ENCODE results near the gene BCAS3.
A peak's percentile ranks its signal among the peaks of the same experiment; 100 is the strongest.
"Not testable (repeated sequence)": the region's sequence is repeated elsewhere in the genome, so short reads cannot be mapped to it uniquely, and the experiment has no call there.

The BCAS3 gene

DNA sequence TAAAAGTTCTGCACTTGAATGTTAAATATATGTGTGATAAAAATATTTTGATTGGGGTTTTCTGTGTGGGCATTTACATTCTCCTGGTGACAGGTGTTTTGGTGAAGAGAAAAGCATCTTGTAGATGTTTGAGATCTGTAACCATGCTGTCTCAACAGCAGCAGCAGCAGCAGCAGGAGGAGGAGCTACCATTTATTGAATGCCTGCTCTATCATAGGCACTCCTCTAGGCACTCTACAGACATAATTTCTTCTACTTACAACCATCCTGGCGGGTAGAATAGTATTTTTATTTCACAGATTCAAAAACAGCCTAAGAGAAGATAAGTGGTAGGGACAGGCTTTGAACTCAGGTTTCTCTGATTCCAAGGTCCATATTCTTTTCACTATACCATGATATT lies 562.3 kb downstream of the BCAS3 start:
- no peak for DNase-seq

DNA sequence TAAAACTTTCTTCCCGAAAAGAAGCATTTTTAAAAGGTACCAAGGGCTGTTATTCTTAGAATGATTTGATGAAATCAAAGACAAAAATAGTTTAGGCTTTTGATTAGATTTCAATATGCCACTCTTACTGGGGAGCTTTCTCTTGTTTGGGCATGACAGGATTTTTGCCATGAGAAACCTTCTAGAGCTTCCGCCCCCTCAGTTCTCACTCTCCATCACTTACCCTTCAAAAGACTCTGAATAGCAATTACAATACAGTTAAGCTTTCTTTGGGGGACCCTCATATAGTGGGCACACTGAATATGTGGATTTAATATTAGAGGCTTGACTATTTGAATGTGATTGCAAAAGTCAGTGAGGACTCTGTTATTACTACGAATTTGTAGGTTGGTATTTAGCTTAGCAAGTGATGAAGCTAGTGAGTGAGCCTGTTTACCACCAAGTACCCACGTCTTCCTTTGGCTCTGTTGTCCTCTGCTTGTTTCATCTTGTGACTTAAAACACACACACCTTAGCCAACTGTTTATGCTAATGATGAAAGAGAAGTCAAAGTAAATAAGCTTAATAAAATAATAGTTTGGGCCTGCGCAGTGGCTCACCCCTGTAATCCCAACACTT lies 563.3 kb downstream of the BCAS3 start:
- no peak for DNase-seq

DNA sequence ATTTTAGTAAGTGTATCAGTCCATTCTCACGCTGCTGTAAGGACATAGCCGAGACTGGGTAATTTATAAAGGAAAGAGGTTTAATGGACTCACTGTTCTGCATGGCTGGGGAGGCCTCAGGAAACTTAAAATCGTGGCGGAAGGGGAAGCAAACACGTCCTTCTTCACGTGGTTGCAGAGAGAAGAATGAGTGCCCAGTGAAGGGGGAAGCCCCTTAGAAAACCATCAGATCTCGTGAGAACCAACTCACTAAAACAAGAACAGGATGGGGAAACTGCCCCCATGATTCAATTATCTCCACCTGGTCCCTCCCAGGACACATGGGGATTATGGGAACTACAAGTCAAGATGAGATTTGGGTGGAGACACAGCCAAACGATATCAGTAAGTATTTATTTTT lies 567.3 kb downstream of the BCAS3 start:
- not testable (repeated sequence) for DNase-seq

DNA sequence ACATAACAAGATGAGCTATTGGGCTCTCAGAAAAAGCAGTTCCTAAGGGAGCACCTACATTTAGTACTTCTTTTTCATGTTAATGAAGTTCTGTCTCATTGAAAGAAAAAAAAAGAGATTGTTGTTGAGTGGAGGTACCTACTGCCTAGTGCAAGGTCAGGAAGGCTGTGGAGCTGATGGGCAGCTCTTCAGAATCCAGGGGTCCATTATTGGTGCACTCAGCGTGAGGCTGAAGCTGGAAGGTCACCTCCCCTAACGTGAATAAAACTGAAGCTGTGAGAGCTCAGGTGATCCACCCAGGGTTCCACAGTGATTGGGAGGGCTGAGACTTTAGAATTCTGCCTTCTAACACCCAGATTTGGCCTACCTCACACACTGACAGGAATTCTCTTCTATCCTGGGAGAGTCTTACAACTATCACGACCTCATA lies 568.1 kb downstream of the BCAS3 start:
- DNase-seq, result no peak

DNA sequence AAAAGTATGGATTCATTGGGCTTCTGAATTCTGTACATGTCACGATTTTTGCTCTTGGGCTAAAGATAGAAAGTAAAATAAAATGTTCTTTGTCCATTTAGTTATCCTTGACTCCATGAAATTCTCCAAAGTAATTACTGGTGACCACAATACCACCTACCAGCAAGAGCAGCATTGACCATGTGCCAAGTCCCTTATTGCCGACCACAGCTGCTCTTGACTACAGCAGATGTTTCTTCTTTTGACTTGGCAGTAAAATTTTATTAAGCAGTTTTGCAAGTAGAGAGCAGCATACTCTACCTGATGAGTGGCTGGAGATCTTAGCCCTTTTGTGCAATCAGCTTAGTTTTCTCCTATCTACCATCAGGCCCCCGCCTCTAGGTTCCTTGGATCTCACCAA lies 569.8 kb downstream of the BCAS3 start:
- no peak for DNase-seq

- no peak for DNase-seq
Measured at GRCh38 chr17:61248399-61248798, 570.7 kb downstream of the BCAS3 start.

- no peak for DNase-seq
Measured at GRCh38 chr17:61249649-61250299, 572.1 kb downstream of the BCAS3 start.

DNA sequence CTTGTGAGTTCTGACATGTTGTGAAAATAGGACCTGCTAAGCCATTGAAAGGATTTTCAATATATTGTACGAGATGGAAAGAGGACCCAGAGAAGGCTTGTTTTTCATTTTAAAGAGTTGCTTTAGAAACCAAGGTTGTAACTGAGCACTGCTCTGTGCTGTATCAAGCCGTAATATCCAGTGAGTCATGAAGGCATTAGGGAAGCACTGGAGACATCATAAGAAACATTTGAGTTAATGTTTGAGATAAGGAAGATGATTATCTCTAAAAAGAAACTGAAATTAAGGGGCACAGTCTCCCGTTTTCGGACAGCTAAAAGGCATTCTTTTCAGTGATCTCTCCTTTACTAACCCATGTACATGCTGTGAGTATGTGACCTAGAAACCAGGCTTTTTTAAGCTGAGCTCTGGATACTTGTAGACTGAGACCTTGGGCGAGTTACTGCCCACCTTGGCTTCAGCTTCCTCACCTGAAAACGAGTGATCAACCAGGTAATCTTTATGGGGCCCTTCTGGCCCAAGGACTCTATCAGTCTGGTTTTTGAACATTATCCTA lies 572.8 kb downstream of the BCAS3 start:
- no peak for DNase-seq

- DNase-seq, result no peak
Measured at GRCh38 chr17:61251939-61252865, 574.6 kb downstream of the BCAS3 start.

DNA sequence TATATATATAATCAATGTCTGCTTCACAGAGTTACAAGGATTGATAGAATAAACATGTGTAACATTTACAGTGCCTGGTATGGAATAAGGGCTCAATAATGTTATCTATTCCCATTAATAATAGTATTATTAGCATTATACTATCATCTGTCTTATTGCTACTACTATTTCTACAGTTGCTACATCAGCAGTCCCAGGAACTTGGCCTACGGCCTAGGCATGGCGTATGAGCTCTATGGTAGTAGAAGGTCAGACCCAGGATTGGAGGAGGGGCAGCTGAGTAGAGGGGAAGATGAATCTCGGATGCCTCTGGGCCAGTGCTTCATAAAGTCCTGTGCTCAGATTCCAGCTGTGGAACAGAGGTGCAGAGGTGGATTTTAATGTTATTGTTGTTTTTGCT lies 575.7 kb downstream of the BCAS3 start:
- DNase-seq, result no peak

DNA sequence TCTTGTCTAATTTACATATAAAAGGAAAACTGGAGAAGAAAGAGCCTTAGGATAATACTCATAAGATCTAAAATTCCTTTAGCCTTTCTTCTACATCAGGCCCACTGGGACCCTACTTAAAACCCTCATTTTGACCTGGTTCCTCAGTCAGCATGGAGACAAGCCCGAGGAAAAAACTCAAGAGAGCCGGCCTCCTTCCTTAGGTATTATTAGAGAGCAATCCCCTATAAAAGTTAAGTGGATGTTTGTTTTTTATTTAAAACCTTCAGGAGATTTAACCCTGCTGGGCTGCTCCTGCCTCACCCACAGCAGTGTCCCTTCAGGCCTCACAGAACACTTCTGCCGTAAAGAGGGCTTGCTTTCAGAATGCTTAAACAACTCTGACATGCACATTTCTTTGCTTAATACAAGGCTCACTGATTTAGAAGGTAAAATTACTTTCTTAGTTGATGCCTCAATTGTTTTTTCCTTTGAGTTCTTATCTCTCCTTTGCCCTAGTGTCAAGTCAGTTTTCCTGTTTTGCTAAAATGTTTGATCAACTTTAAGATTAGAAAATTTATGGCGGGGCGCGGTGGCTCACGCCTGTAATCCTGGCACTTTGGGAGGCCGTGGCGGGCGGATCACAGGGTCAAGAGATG lies 576.4 kb downstream of the BCAS3 start:
- no peak for DNase-seq

DNA sequence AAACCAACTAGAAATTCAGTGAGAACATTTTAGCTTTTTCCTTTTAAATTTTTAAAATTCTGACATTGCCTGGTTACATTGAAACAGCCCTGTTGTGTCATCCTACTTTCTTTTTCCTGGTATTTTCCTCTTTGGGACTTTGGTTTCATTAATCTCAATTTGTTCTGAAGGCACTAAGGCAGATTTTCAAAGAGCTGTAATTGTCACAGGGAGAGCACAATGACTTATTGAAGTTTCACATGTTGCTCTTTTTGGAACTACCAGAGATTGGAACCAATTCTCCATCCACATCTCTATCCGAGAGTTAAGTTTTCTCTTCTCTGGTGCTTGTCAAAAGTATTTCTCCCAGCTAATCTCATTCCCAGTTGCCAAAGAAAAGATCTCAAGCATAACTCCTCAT lies 577.3 kb downstream of the BCAS3 start:
- no peak for DNase-seq

DNA sequence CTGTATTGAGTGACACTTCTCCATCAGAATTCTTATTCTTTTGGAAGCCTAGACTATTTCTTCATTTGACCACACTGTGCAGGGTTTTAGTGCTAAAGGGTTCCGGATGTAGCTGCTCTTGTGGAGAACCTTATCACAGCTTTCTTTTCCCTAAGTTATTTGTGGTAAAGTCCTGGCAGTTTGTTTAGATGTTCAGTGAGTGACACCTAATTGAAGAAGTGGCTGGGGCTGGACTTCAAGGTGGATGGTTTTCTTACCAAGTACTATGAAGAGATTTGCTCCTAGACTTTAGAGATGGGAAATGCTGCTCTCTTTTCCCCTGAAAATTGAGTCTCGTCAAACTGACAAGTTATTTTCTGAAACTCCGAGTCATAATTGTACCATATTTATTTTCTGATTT lies 578.0 kb downstream of the BCAS3 start:
- DNase-seq, result no peak

DNA sequence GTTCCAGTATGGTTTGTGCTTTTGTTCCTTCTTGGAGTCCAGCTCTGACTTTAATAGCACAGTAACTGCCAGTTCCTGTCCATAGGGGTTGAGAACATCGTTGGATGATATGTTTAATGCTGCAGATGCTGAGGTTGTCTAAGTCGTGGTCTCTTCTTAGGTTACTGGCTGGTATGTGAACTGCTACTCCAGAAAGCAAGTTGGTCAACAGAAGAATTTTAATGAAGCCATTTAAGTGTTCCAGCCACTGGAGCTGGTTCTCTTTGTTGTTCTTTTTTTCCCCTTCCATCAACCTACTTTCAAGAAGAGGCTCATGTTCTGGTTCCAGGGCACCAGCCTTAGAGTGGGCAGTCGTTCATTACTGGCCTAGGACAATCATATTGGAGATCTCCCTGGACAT lies 581.7 kb downstream of the BCAS3 start:
- no peak for DNase-seq

DNA sequence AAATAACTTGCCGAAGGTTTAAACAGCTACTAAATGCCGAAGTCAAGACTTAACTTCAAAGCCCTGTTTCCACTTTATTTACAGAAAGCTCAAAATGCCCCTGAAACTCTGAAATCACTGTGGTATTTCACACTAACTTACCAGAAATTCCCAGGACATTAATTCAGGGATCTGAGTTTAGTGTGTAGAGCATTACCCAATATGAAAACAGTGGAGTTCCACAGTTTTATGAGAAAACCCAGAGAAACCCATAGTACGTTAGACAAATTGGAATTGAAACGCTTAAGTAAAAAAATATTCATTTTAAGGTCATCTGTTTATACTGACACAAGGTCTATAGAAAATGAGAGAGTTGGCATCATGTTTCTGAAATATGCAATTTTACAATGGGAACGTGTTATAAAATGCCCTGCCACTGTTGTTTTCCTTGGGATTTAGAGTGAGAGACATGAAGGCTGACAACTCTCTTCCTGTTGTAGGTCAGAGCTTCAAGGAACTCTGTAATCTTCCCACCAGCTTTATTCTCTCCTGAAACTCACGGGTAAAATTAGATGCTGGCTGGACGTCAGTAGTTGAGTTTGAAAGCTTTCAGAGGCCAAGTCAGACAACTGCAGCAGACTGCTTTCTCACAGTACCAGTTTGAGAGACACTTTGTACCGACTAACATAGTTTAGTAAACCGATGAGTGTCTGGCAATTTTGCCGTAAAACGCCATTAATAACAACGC lies 582.6 kb downstream of the BCAS3 start:
- no peak for DNase-seq

- peak; percentile 6 for DNase-seq
Measured at GRCh38 chr17:61261001-61261637, 583.5 kb downstream of the BCAS3 start.

- no peak for DNase-seq
Measured at GRCh38 chr17:61265397-61265796, 587.7 kb downstream of the BCAS3 start.

DNA sequence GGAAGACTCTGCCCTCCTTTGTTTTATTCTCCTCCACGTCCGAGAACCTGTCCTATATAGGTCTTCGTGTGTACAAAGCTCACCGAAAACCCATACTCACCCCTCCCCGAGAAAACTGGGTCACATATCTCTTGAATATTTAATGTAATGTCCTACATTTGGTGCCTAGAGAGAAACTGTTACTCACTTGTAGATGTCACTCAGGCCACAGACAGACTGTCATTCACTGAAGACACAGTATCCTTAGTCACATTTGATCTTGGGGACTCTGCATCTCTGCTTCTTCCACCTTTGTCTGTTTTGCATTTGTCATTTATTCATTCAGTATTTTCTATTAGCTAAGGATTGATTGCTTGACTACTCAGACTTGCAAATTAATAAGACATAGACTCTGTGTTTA lies 590.2 kb downstream of the BCAS3 start:
- no peak for DNase-seq

DNA sequence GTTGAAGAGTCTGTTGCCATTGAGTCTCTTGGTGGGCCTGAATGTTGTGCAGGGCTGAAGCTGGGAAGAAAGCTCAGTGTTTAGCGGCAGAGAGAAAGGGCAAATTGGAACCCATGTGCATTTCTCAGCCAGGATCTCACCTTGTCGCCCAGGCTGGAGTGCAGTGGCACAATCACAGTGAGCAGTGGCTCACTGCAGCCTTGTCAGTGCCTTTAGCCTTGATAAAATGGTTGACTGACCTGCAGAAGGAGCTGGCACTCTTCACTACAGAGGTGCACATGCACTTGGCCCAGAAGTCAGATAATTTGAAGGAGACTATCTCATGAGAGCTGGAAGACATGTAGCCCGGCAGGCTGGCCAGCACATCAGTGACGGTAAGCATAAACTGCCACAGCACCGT lies 597.7 kb downstream of the BCAS3 start:
- DNase-seq, result no peak

DNA sequence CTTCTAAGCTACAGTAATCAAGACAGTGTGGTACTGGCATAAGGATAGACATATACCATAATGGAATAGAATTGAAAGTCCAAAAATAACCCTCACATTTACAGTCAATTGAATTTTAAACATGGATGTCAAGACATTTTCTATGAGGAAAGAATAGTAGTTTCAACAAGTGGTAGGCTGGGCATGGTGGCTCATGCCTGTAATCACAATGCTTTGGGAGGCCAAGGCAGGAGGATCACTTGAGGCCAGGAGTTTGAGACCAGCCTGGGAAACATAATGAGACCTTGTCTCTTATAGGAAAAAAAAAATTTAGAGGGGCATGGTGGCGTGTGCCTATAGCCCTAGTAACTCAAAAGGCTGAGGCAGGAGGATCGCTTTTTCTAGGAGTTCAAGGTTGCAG lies 599.2 kb downstream of the BCAS3 start:
- no peak for DNase-seq

DNA sequence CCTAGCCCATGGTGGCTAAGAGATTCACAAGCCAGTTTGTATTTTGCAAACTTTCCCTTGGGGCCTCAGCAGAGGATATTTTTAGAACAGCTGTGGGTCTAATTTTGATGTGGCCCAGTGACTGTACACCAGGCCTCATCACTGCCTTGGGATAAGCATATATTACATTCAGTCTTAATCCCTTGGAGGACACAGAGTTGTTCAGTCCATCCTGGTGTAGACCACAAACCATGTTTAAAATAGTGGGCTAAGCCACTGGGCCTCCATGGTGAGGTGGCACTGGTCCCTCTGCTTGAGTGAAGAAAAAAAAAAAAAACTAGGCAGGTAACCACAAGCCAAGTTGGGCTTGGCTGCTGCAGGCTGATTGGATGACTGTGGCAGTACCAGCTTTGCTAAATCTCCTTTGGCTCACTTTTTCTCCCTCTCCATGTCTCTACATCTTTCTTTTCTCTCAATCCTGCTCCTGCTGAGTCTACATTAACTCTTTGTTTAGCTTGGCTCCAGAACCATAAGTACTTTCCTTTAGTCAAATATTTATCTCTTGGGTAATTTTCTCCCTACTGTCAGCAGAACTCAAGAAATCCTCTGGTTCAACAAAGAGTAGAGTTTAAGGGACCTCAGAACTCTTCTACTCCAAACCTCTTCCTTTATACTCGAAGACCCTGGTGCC lies 602.0 kb downstream of the BCAS3 start:
- DNase-seq, result no peak
